Naive thymus-derived CD8-positive, alpha-beta T cell (primary cell): ENCODE measurements around the gene XYLT1. TPM values are rescaled to one million over a fixed set of nuclear protein-coding genes. Genes with fewer than 3 reads are reported as not detected.
A peak's percentile ranks its signal among the peaks of the same experiment; 100 is the strongest.

Source experiments
- ATAC-seq, 2 donors: fragments of 150-1000 bp; cut with Tn5 transposase in 1 of 2; sonication (Bioruptor Pico), chemical (Tn5 transposase) in 1 of 2; 1 replicate in 1 of 2; 2 replicates in 1 of 2; pipeline ENCODE4 v1.10.0; 2021; ENCODE audit warnings: mild to moderate bottlenecking in 2 of 2, moderate library complexity in 2 of 2
- POLR2A ChIA-PET: fragments of 350-600 bp; sonication (Branson Sonifier 250); formaldehyde crosslinking; loops from one replicate; lab custom pipeline; 2021; ENCODE audit warnings: antibody characterized with exemption; lab: Charles Lee
- DNase-seq, 10 donors: peaks; one replicate each; pipeline versions ENCODE4 v3.0.0 to v3.0.0-alpha.2; 2020 to 2022
- H3K27ac Mint-ChIP-seq, 10 donors: one replicate each; pipeline ENCODE4 v1.8.0; 2020 to 2022; ENCODE audit warnings: mild to moderate bottlenecking in 10 of 10, mixed read lengths in 10 of 10, moderate library complexity in 4 of 10, inconsistent platforms in 1 of 10
- H3K27me3 Mint-ChIP-seq, 5 donors: one replicate each; pipeline ENCODE4 v1.8.0; 2021 to 2022; ENCODE audit warnings: mixed read lengths in 5 of 5
- H3K36me3 Mint-ChIP-seq, 3 donors: one replicate each; pipeline ENCODE4 v1.8.0; 2020 to 2022; ENCODE audit warnings: mixed read lengths in 3 of 3, mild to moderate bottlenecking in 2 of 3, inconsistent platforms in 1 of 3
- H3K4me1 Mint-ChIP-seq, 4 donors: one replicate each; pipeline ENCODE4 v1.8.0; 2021 to 2022; ENCODE audit warnings: mixed read lengths in 4 of 4
- H3K4me3 Mint-ChIP-seq, 10 donors: one replicate each; pipeline ENCODE4 v1.8.0; 2020 to 2022; ENCODE audit warnings: mild to moderate bottlenecking in 10 of 10, mixed read lengths in 10 of 10, moderate library complexity in 6 of 10, inconsistent platforms in 1 of 10
- H3K9me3 Mint-ChIP-seq, 9 donors: one replicate each; pipeline ENCODE4 v1.8.0; 2020 to 2022; ENCODE audit warnings: mixed read lengths in 9 of 9, mild to moderate bottlenecking in 3 of 9, inconsistent platforms in 1 of 9, moderate library complexity in 1 of 9
- polyA plus RNA-seq, 3 donors: library from polyadenylated mRNA; unstranded; fragments of 300-500 nt; fragmentation: Illumina TruSeq; gene quantifications; one replicate each; pipeline ENCODE4 v1.2.3, GENCODE V29; 2021
- total RNA-seq, 8 experiments: library from RNA in 2 of 8; stranded (reverse) in 2 of 8; gene quantifications; one replicate each; pipeline ENCODE4 v1.2.3 and lab custom pipeline; 2021 to 2026

XYLT1 gene
- total and polyA plus RNA-seq, 5 experiments from 2014 or later, result 0.44 to 50.7 (median 1.4) TPM

DNA sequence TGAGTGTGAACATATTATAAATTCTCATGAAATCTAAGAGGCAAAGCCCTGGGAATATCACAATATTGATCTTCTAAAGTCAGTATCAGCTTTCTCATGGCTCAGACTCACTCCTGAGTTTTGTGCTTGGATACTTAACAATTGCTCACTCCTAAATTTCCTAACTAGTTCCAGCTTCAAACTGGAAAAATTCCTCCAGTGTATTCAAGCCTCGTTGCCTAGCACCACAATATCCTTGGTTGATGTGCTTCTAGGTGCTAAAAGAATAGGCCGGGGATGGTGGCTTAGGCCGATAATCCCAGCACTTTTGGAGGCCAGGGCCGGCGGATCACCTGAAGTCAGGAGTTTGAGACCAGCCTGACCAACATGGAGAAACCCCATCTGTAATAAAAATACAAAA lies 62.5 kb downstream of the XYLT1 start:
- ATAC-seq, result no peak
- Mint-ChIP-seq H3K36me3 (peaks cover 5 to 13% (median 5%) of the 10 kb centered on the region in 3 donors), H3K27ac (peak overlapping the region in 1 of 10 donors; percentile 43), H3K4me1 (peaks cover 14 to 59% (median 17%) of the 10 kb centered on the region in 4 donors), H3K9me3 (peaks cover 0 to 6% (median 0%) of the 10 kb centered on the region in 9 donors), H3K4me3 (no peak overlapping the region), H3K27me3 (no peaks in the 10 kb centered on the region)
- no peak for DNase-seq
- POLR2A ChIA-PET, result interaction anchor here (1.0 kb wide), 1 partner anchor 8 kb away, joined by 4 read pairs; no protein-coding TSS in a partner anchor

DNA sequence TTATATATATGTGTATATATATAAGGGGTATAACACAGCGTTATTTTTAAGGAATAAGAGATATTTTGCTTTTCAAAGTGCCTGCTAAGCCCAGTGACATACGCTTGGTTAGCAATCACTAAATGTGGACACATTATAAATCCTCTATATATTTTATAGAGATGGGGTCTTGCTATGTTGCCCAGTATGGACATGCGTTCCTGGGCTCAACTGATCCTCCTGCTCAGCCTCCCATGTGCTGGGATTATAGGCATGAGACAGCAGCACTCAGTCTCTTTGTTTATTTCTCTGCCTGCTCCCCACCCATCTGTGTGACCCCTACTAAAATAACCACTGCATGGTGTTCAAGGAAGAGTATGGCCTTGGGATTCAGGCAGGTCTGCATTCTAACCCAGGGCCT lies 63.4 kb downstream of the XYLT1 start:
- peaks cover 5 to 13% (median 5%) of the 10 kb centered on the region in 3 donors for H3K36me3 Mint-ChIP-seq
- peak overlapping the region in 1 of 10 donors; percentile 47 for H3K27ac Mint-ChIP-seq
- POLR2A ChIA-PET, result interaction anchor here (1.0 kb wide), 1 partner anchor 9 kb away, joined by 4 read pairs; no protein-coding TSS in a partner anchor
- no peak overlapping the region for H3K4me3 Mint-ChIP-seq
- H3K4me1 Mint-ChIP-seq, result peaks cover 12 to 51% (median 20%) of the 10 kb centered on the region in 4 donors
- no peak for ATAC-seq
- DNase-seq, result no peak
- no peaks in the 10 kb centered on the region for H3K27me3 Mint-ChIP-seq
- H3K9me3 Mint-ChIP-seq, result peaks cover 0 to 6% (median 0%) of the 10 kb centered on the region in 9 donors

DNA sequence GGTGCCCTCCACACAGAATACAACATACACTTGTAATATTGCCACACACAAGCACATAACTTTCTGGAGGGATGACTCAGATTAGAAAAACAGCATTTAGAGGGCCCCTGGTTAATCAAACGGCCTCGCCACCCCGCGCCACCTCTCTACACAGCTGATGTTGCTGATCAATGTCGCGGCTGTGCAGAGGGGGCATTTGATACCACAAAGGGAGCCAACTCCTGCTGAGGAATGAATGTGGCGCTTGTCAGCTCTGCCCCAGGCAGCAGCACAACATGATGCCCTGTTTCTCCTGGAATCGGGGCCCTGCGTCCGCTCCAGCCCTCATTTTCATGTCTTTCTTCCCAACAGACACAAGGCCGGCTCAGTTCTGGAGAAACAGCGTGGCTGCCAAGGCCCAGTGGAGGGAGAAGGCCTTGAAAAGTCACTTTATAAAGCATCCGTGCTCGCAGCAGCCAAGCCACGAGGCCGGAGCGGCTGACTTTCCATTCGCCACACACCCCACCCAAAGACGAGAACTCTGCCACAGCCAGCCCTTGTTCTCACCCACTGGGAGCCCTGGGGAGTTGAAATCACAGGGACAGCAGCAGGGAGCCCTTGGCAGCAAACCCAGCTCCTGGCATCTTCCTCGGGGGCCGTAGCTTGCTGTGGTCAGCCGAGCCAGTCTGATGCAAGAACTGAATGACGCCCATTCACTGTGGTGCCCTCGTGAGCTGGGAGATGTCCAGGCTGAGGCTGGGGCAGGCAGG lies 65.6 kb downstream of the XYLT1 start:
- DNase-seq (no peak), ATAC-seq (no peak)
- Mint-ChIP-seq H3K36me3 (peaks cover 5 to 13% (median 9%) of the 10 kb centered on the region in 3 donors), H3K27me3 (no peaks in the 10 kb centered on the region), H3K4me1 (peaks cover 11 to 43% (median 28%) of the 10 kb centered on the region in 4 donors), H3K9me3 (peaks cover 0 to 6% (median 0%) of the 10 kb centered on the region in 9 donors), H3K4me3 (no peak overlapping the region), H3K27ac (peak overlapping the region in 5 of 10 donors; percentile 8 to 80 (median 37))
- POLR2A ChIA-PET, result no interaction called here

DNA sequence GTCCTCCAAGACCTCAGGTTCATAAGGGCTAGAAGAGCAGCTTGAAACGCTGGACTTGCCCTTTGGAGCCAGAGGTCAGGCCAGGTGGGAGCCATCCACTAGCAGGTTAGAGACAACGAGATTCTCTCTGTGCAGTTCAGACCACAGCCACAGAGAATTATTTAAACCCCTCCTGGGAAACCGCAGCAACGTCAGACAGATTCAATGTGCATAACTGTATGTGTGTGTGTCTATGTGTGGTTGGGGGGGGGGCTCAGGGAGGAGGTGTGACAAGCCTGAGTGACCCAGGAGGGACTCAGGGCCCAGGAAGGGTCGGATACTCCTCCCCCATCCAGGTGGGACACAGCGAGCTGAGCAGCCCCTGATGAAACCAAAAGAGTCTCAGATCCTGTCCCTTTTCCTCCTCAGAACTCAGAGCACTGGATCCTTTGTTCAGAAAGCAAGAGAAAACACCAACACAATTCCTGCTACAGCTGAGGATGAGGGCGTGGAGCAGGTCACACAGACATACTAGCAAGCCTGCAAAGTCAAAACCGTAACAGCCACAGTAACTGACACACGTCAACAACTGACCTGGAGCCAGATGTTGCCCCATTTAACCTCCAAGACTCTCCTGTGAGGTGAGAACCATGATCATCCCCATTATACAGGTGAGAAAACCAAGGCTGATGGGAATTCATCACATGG lies 66.8 kb downstream of the XYLT1 start:
- Mint-ChIP-seq H3K9me3 (peaks cover 0 to 6% (median 0%) of the 10 kb centered on the region in 9 donors), H3K27me3 (no peaks in the 10 kb centered on the region), H3K4me1 (peaks cover 10 to 41% (median 27%) of the 10 kb centered on the region in 4 donors), H3K36me3 (peaks cover 5 to 12% (median 8%) of the 10 kb centered on the region in 3 donors), H3K4me3 (no peak overlapping the region), H3K27ac (peak overlapping the region in 6 of 10 donors; percentile 6 to 65 (median 42))
- ATAC-seq (no peak), DNase-seq (no peak)
- POLR2A ChIA-PET, result no interaction called here

DNA sequence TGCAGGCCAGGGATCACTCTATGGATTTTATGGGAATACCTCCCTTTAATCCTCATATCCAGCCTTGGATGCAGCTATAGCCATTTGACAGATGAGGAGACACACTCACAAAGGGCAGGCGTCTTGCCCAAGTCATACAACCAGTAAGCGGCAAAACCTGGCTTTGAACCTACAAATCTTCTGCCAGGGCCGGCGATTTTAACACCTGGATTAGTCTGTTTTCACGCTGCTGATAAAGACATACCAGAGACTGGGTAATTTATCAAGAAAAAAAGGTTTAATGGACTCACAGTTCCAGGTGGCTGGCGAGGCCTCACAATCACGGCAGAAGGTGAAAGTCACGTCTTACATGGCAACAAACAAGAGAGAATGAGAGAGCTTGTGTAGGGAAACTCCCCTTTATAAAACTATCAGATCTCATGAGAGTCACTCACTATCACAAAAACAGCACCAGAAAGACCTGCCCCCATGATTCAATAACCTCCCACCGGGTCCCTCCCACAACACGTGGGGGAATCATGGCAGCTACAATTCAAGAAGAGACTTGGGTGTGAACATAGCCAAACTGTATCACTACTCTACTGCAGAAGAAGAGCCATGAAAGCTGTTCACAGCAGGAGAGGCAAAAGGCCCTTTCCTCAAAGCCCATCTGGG lies 67.5 kb downstream of the XYLT1 start:
- ATAC-seq, result no peak
- peaks cover 0 to 6% (median 0%) of the 10 kb centered on the region in 9 donors for H3K9me3 Mint-ChIP-seq
- no peak for DNase-seq
- no peak overlapping the region for H3K4me3 Mint-ChIP-seq
- no peaks in the 10 kb centered on the region for H3K27me3 Mint-ChIP-seq
- POLR2A ChIA-PET, result interaction anchor here (0.6 kb wide), 1 partner anchor 33 kb away, joined by 3 read pairs; no protein-coding TSS in a partner anchor
- peaks cover 9 to 39% (median 30%) of the 10 kb centered on the region in 4 donors for H3K4me1 Mint-ChIP-seq
- peaks cover 5 to 7% (median 6%) of the 10 kb centered on the region in 3 donors for H3K36me3 Mint-ChIP-seq
- H3K27ac Mint-ChIP-seq, result peak overlapping the region in 8 of 10 donors; percentile 6 to 81 (median 40)

DNA sequence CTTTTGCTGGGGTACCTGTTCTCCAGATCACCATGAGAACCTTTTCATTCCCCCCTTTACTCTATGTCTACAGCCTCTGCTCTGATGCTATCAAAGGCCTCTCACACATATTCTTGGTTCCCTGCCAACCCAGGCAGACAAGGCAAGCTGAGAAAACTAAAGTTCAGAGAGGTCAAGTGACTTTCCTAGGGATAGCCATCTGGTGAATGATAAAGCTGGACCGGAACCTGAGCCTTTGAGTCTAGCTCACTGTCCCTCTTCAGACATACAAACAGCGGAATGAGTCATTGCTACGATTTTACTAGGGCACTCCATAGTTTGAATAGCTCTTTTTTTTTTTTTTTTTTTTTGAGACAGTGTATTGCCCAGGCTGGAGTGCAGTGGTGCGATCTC lies 73.3 kb downstream of the XYLT1 start:
- H3K27ac Mint-ChIP-seq, result peak overlapping the region; percentile 73 to 95 (median 88)

DNA sequence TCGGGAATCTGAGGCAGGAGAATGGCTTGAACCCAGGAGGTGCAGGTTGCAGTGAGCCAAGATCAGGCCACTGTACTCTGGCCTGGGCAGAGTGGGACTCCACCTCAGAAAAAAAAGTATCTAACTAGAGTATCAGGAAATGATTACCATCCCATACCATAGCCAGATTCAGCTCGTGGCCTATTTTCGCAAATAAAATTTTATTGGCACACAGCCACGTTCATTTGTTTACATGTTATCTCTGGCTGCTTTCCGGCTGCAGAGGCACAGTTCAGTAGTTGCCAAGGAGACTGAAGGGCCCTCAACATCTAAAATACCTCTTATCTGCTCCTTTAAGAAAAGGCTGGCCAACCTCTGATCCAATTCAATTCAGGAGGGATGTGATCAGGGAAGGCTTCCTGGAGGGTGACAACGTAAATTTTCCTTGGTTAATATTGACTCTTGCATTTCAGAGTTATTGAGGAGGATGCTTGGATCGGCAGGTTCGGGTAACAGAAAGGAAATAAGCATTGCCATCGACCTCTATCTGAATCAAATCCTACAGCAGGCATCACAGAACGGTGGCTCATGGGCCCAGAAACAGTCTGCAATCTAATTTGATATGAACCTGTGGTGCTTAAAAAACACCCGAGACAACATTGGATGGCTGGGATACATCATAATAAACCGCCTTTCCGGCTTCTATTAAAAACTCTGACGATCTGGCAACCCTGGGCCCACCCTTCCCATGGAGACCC lies 73.8 kb downstream of the XYLT1 start:
- Mint-ChIP-seq H3K27ac (peak overlapping the region; percentile 73 to 95 (median 88)), H3K9me3 (peaks cover 0 to 14% (median 0%) of the 10 kb centered on the region in 9 donors), H3K27me3 (no peaks in the 10 kb centered on the region), H3K36me3 (peaks cover 0 to 5% (median 4%) of the 10 kb centered on the region in 3 donors), H3K4me1 (peaks cover 29 to 67% (median 58%) of the 10 kb centered on the region in 4 donors), H3K4me3 (peak overlapping the region in 6 of 10 donors; percentile 5 to 55 (median 20))
- ATAC-seq (peak; percentile 80 to 86), DNase-seq (peak in 7 of 10 donors; percentile 4 to 68 (median 50))
- POLR2A ChIA-PET, result interaction anchor here (0.6 to 3.4 kb wide), 5 partner anchors 27 to 53 kb away, joined by 4 to 15 read pairs (median 5); no protein-coding TSS in a partner anchor

More for the DNA sequence above, 73.3 kb downstream of the XYLT1 start:
- Mint-ChIP-seq H3K27me3 (no peaks in the 10 kb centered on the region), H3K36me3 (peaks cover 0 to 9% (median 4%) of the 10 kb centered on the region in 3 donors), H3K4me3 (peak overlapping the region in 4 of 10 donors; percentile 15 to 19 (median 16)), H3K9me3 (peaks cover 0 to 9% (median 0%) of the 10 kb centered on the region in 9 donors), H3K4me1 (peaks cover 27 to 61% (median 53%) of the 10 kb centered on the region in 4 donors)
- ATAC-seq, result peak; percentile 30 to 43
- POLR2A ChIA-PET, result interaction anchor here (0.6 to 3.4 kb wide), 5 partner anchors 27 to 52 kb away, joined by 4 to 15 read pairs (median 5); no protein-coding TSS in a partner anchor
- DNase-seq, result no peak

DNA sequence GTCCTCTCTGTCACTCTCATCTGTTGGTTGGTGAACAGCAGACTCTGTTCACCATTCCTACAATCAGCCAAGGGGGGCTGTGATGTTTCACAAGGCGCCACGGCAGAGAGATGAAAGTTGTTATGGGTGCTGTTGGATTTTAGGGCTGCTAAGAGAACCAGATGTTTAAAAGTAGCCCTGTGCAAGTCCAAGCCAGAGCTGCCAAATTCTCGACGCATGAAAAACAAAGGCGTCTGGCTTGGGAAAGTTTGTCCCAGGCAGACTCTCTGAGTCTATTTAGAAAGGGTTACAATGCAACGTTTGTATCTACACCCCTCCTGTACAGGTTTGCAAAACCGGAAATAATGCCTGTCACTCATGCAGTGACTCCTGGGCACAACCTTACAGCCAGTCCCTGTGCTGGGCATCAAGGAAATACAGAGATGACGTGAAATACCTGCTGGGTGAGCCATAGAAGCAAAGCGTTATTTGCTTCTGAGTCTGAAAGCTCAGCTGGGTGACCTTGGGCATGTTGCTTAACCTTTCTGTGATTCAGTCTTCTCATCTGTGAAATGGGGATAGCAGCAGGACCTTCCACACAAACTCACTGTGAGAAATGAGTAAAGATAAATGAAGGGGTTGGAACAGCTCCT lies 74.8 kb downstream of the XYLT1 start:
- Mint-ChIP-seq H3K27ac (peak overlapping the region in 8 of 10 donors; percentile 37 to 95 (median 58)), H3K4me1 (peaks cover 34 to 72% (median 61%) of the 10 kb centered on the region in 4 donors), H3K9me3 (peaks cover 0 to 17% (median 0%) of the 10 kb centered on the region in 9 donors), H3K36me3 (peaks cover 0 to 4% (median 4%) of the 10 kb centered on the region in 3 donors), H3K4me3 (no peak overlapping the region), H3K27me3 (no peaks in the 10 kb centered on the region)
- ATAC-seq, result no peak
- POLR2A ChIA-PET, result interaction anchor here (3.4 kb wide), 1 partner anchor 26 kb away, joined by 15 read pairs; no protein-coding TSS in a partner anchor
- DNase-seq, result no peak

DNA sequence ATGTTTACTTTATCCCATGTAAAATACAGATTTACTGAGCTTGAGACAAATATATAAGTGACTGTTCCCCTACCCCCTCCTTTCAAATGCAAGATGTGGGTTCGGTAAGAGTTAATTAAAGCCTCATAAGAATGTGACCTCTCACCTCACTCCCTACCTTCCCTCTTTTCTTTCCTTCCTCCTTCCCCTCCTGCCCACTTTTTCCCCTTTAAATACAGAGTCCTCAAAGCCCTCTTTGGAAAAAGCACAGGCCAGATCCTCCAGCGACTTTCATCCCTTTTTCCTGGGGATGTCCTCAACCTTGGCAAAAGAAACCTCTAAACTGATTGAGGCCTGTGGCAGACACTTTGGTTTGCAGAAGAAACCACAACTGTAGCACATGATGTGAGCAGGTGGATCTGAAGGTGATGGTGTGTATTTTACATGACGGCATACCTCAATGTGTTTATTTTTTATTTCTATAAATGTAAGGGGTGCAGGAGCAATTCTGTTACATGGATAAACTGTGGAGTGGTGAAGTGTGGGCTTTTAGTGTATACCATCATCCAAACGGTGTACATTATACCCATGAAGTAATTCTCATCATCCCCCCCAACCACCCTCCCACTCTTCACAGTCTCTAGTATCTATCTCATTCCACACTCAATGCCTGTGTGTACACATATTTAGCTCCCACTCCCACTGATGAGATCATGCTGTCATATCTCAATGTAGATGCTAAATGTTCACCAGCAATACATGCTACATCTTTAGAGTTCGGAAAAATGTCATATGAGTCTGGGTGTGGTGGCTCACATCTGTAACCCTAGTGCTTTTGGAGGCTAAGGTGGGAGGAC lies 77.7 kb downstream of the XYLT1 start:
- peaks cover 0 to 2% (median under 1%) of the 10 kb centered on the region in 3 donors for H3K36me3 Mint-ChIP-seq
- ATAC-seq (peak in 1 of 2 donors; percentile 52), DNase-seq (peak in 3 of 10 donors; percentile 21 to 39 (median 27))
- H3K4me1 Mint-ChIP-seq, result peaks cover 34 to 78% (median 54%) of the 10 kb centered on the region in 4 donors
- POLR2A ChIA-PET, result interaction anchor here (2.0 kb wide), 1 partner anchor 23 kb away, joined by 4 read pairs; no protein-coding TSS in a partner anchor
- H3K27ac Mint-ChIP-seq, result peak overlapping the region in 8 of 10 donors; percentile 40 to 93 (median 58)
- H3K27me3 Mint-ChIP-seq, result no peaks in the 10 kb centered on the region
- H3K4me3 Mint-ChIP-seq, result peak overlapping the region in 4 of 10 donors; percentile 1 to 45 (median 24)
- peaks cover 0 to 17% (median 0%) of the 10 kb centered on the region in 9 donors for H3K9me3 Mint-ChIP-seq
